Panc1 (cell line): ENCODE measurements around the gene IL19.

ENCODE experiments used
- POLR2AphosphoS5 ChIP-seq: IDR thresholded peaks from 2 replicates; pipeline ENCODE4 v1.6.1; 2012; ENCODE audit warnings: mild to moderate bottlenecking, low read depth, low read length, moderate library complexity
- TF ChIP-seq, protein P1 (sequence below), 2 experiments: IDR thresholded peaks; 2 replicates each; pipeline ENCODE4 v1.6.1; 2011 to 2012; ENCODE audit warnings: low read depth in 2 of 2, control low read depth in 1 of 2, low read length in 1 of 2, mild to moderate bottlenecking in 1 of 2, moderate library complexity in 1 of 2; ENCODE audit not compliant: insufficient read depth in 1 of 2
- TF ChIP-seq, protein P2 (sequence below): fragments of 450-650 bp; IDR thresholded peaks from 2 replicates; pipeline ENCODE4 v1.5.1; 2017; ENCODE audit warnings: mild to moderate bottlenecking

DNA sequence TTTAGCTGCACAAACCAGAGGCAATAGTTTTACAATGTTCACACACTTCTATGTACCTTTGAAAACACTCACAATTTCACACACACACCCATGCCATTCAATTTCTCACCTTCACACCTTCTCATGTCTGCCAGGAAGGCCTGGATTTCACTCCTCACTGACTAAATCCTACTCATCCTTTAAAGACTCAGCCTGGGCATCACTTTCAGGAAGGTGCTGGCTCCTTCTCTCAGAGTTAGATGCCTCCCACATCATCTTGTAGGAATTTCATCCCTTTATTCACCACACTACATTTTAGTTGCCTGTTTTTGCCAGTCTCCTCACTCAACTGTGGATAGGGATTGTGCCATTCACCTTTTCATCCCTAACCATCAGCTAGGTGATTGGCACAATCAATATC lies 97.1 kb downstream of the IL19 start:
- TF ChIP-seq, protein P1, sequence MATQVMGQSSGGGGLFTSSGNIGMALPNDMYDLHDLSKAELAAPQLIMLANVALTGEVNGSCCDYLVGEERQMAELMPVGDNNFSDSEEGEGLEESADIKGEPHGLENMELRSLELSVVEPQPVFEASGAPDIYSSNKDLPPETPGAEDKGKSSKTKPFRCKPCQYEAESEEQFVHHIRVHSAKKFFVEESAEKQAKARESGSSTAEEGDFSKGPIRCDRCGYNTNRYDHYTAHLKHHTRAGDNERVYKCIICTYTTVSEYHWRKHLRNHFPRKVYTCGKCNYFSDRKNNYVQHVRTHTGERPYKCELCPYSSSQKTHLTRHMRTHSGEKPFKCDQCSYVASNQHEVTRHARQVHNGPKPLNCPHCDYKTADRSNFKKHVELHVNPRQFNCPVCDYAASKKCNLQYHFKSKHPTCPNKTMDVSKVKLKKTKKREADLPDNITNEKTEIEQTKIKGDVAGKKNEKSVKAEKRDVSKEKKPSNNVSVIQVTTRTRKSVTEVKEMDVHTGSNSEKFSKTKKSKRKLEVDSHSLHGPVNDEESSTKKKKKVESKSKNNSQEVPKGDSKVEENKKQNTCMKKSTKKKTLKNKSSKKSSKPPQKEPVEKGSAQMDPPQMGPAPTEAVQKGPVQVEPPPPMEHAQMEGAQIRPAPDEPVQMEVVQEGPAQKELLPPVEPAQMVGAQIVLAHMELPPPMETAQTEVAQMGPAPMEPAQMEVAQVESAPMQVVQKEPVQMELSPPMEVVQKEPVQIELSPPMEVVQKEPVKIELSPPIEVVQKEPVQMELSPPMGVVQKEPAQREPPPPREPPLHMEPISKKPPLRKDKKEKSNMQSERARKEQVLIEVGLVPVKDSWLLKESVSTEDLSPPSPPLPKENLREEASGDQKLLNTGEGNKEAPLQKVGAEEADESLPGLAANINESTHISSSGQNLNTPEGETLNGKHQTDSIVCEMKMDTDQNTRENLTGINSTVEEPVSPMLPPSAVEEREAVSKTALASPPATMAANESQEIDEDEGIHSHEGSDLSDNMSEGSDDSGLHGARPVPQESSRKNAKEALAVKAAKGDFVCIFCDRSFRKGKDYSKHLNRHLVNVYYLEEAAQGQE (IDR thresholded peaks at IDR 0.05; ENCODE audit: insufficient read depth in 1 of 2, low read depth in 2 of 2, low read length in 1 of 2): no peak
- TF ChIP-seq, protein P2, sequence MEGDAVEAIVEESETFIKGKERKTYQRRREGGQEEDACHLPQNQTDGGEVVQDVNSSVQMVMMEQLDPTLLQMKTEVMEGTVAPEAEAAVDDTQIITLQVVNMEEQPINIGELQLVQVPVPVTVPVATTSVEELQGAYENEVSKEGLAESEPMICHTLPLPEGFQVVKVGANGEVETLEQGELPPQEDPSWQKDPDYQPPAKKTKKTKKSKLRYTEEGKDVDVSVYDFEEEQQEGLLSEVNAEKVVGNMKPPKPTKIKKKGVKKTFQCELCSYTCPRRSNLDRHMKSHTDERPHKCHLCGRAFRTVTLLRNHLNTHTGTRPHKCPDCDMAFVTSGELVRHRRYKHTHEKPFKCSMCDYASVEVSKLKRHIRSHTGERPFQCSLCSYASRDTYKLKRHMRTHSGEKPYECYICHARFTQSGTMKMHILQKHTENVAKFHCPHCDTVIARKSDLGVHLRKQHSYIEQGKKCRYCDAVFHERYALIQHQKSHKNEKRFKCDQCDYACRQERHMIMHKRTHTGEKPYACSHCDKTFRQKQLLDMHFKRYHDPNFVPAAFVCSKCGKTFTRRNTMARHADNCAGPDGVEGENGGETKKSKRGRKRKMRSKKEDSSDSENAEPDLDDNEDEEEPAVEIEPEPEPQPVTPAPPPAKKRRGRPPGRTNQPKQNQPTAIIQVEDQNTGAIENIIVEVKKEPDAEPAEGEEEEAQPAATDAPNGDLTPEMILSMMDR: no peak
- no peak for TF ChIP-seq POLR2AphosphoS5
